GM12878 (cell line): ENCODE data around the gene UCP1. TPM values are rescaled to one million over a fixed set of nuclear protein-coding genes. Genes with fewer than 3 reads are reported as not detected.

ENCODE experiments used
- ATAC-seq: fragments of 200-7000 bp; cut with Tn5 transposase; 3 replicates; pipeline ENCODE4 v1.9.1; 2020; ENCODE audit warnings: mild to moderate bottlenecking, moderate library complexity
- BruUV-seq: library from RNA; stranded (reverse); fragments of 400-500 nt; replicated peaks from 2 replicates; lab custom pipeline; 2021; lab: Mats Ljungman, UMichigan
- CTCF ChIA-PET: fragments of 300-600 bp; sonication (Branson Sonifier 250); formaldehyde crosslinking; extraction: SDS; loops from one replicate; lab custom pipeline; 2021; ENCODE audit warnings: inconsistent platforms; lab: Yijun Ruan, JAX
- POLR2A ChIA-PET: fragments of 350-600 bp; formaldehyde crosslinking; extraction: SDS; loops from one replicate; lab custom pipeline; 2021; ENCODE audit warnings: inconsistent platforms; lab: Charles Lee
- RAD21 ChIA-PET: fragments of 300-600 bp; sonication (Branson Sonifier 250); formaldehyde crosslinking; loops from one replicate; lab custom pipeline; 2023; ENCODE audit warnings: antibody characterized with exemption; ENCODE audit not compliant: unreplicated experiment; lab: Charles Lee
- SMC1A ChIA-PET: fragments of 300-600 bp; sonication (Branson Sonifier 250); formaldehyde crosslinking; loops from one replicate; lab custom pipeline; 2023; ENCODE audit not compliant: unreplicated experiment, uncharacterized antibody; lab: Charles Lee
- DNase-seq: peaks from one replicate; pipeline ENCODE4 v3.0.0-alpha.2; 2011; ENCODE audit warnings: low read depth, low spot score
- FAIRE-seq: peaks from 3 replicates; lab custom pipeline; 2011; peaks lifted over from hg19 to GRCh38; lab: Jason Lieb, UNC
- H2AFZ ChIP-seq: 2 replicates; pipeline ENCODE4 v1.6.0; 2011; ENCODE audit warnings: low read depth, low read length, control low read depth; ENCODE audit not compliant: control insufficient read depth
- H3K27ac ChIP-seq: 2 replicates; pipeline ENCODE4 v1.5.1; 2011; ENCODE audit warnings: control low read depth; ENCODE audit not compliant: control insufficient read depth, insufficient read depth
- H3K27me3 ChIP-seq, 2 experiments: replicated peaks in 1 of 2; 2 replicates each; pipeline versions ENCODE4 v1.6.0 to v1.6.1; 2011; ENCODE audit warnings: low read length in 1 of 2; ENCODE audit not compliant: control insufficient read depth in 2 of 2, insufficient read depth in 2 of 2
- H3K36me3 ChIP-seq, 2 experiments: 2 replicates each; pipeline ENCODE4 v1.5.1; 2011; ENCODE audit warnings: low read length in 1 of 2; ENCODE audit not compliant: control insufficient read depth in 2 of 2, insufficient read depth in 2 of 2
- H3K4me1 ChIP-seq: 2 replicates; pipeline ENCODE4 v1.6.1; 2011; ENCODE audit warnings: mild to moderate bottlenecking, low read length, moderate library complexity, mixed read lengths; ENCODE audit not compliant: control insufficient read depth, insufficient read depth
- H3K4me2 ChIP-seq: 2 replicates; pipeline ENCODE4 v1.6.0; 2011; ENCODE audit warnings: control low read depth; ENCODE audit not compliant: control insufficient read depth, insufficient read depth
- H3K4me3 ChIP-seq: fragments of 200-600 bp; sonication (generic); 2 replicates; pipeline ENCODE4 v1.5.1; 2016
- H3K79me2 ChIP-seq: 2 replicates; pipeline ENCODE4 v1.6.0; 2011; ENCODE audit warnings: low read length; ENCODE audit not compliant: control insufficient read depth, insufficient read depth
- H3K9ac ChIP-seq: 2 replicates; pipeline ENCODE4 v1.8.0; 2011; ENCODE audit warnings: low read length, control low read depth, mixed read lengths; ENCODE audit not compliant: control insufficient read depth, insufficient read depth
- H3K9me3 ChIP-seq: replicated peaks from 3 replicates; pipeline ENCODE4 v1.5.1; 2011; ENCODE audit warnings: mild to moderate bottlenecking, low read length; ENCODE audit not compliant: control insufficient read depth, insufficient read depth
- H4K20me1 ChIP-seq: 2 replicates; pipeline ENCODE4 v1.6.0; 2011; ENCODE audit not compliant: control insufficient read depth, insufficient read depth
- CTCF ChIP-seq, 3 experiments: IDR thresholded peaks in 2 of 3; conservative IDR thresholded peaks in 1 of 3; 2 replicates each; pipeline ENCODE4 v1.5.1; 2011; ENCODE audit warnings: low read depth in 3 of 3, low read length in 3 of 3, mild to moderate bottlenecking in 3 of 3, control low read depth in 2 of 3, moderate library complexity in 2 of 3, inconsistent platforms in 1 of 3, mixed read lengths in 1 of 3; ENCODE audit not compliant: control insufficient read depth in 2 of 3, insufficient read depth in 1 of 3; ENCODE audit errors: extremely low read depth in 1 of 3
- NR2C1 ChIP-seq: fragments of 450-650 bp; IDR thresholded peaks from 2 replicates; pipeline ENCODE4 v1.6.1; 2017; ENCODE audit warnings: antibody characterized with exemption, mild to moderate bottlenecking, moderate library complexity
- RB1 ChIP-seq: fragments of 450-650 bp; formaldehyde crosslinking; IDR thresholded peaks from 2 replicates; pipeline ENCODE4 v1.6.1; 2017; ENCODE audit warnings: mild to moderate bottlenecking, borderline replicate concordance
- RCOR1 ChIP-seq: conservative IDR thresholded peaks from 2 replicates; pipeline ENCODE4 v1.6.1; 2012; ENCODE audit warnings: low read depth, low read length, improper control_type of control experiment
- RUNX3 ChIP-seq: IDR thresholded peaks from 2 replicates; pipeline ENCODE4 v1.6.1; 2012; ENCODE audit warnings: low read length, inconsistent platforms
- ZNF207 ChIP-seq: fragments of 450-650 bp; IDR thresholded peaks from 2 replicates; pipeline ENCODE4 v1.6.1; 2014; ENCODE audit warnings: antibody characterized with exemption, mild to moderate bottlenecking, borderline replicate concordance
- whole genome bisulfite sequencing: methylation state at CpG from one replicate; pipeline ENCODE4 v1.1.6; 2016; ENCODE audit warnings: low lambda C conversion rate; ENCODE audit not compliant: insufficient replicate concordance, insufficient coverage; ENCODE audit errors: missing lambda C conversion rate; 5-methylcytosine and 5-hydroxymethylcytosine counted together
- in situ Hi-C: fragments of 300-500 bp; cut with MboI; formaldehyde crosslinking; loops from 9 replicates; pipeline ENCODE4 v1.14.3; 2018; ENCODE audit warnings: mixed read lengths
- intact Hi-C: fragments of 100-400 bp; cut with micrococcal nuclease; formaldehyde crosslinking; loops from one replicate; pipeline ENCODE4 v1.14.2; 2022; ENCODE audit not compliant: unreplicated experiment
- polyA plus RNA-seq, 11 experiments: library from polyadenylated mRNA; depleted of rRNA in 4 of 11; unstranded in 6 of 11; stranded (reverse) in 5 of 11; fragments of >200 nt; fragmentation: Nextera tagmentation in 4 of 11; fragmentation: Illumina TruSeq in 1 of 11; extraction: Ambion mirVana in 4 of 11; extraction: Trizol in 1 of 11; gene quantifications; 1 replicate in 1 of 11; 2 replicates in 10 of 11; pipeline versions ENCODE4 v1.2.1 to v1.2.3, GENCODE V29; 2011 to 2016; ENCODE audit warnings: inconsistent platforms in 2 of 11, missing spikeins in 2 of 11, low read depth in 1 of 11
- total RNA-seq, 4 experiments: library from RNA; depleted of rRNA in 3 of 4; stranded (reverse); fragments of >200 nt in 3 of 4; fragmentation: Illumina TruSeq in 1 of 4; extraction: Trizol in 1 of 4; gene quantifications; 2 replicates each; pipeline versions ENCODE4 v1.2.1 to v1.2.3, GENCODE V29; 2013 to 2021

The UCP1 gene
- total and polyA plus RNA-seq, 10 of the 15 experiments (the other 5 are each of a cell fraction or from before 2014, with no cell fraction given) = not detected

GRCh38 chr4:140604544-140604943 lies 35.8 kb upstream of the UCP1 start:
- POLR2A ChIA-PET = no interaction called here
- intact Hi-C loops = no loop called here
- no peak for FAIRE-seq
- H3K27me3 ChIP-seq = no peaks in the 10 kb centered on the region; a peak in 1 of 4 replicates
- no peak overlapping the region for H3K4me2 ChIP-seq
- H3K9ac ChIP-seq = no peak overlapping the region
- no peak overlapping the region for H2AFZ ChIP-seq
- no peak overlapping the region for H3K4me3 ChIP-seq
- no peaks in the 10 kb centered on the region for H3K4me1 ChIP-seq
- no TSS peak for BruUV-seq
- 65% methylated on average over 4 of the region's 4 CpGs for WGBS
- RAD21 ChIA-PET = no interaction called here
- SMC1A ChIA-PET = interaction anchor here (0.6 kb wide), 1 partner anchor 1736 kb away, joined by 3 read pairs; no protein-coding TSS in a partner anchor
- H3K9me3 ChIP-seq = no peaks in the 10 kb centered on the region
- no peak overlapping the region for H3K27ac ChIP-seq
- TF ChIP-seq RUNX3 (no peak), CTCF (IDR thresholded peaks at IDR 0.05 in 2 of 3, conservative IDR thresholded peaks at IDR 0.05 in 1 of 3; ENCODE audit: control insufficient read depth in 2 of 3, extremely low read depth in 1 of 3, insufficient read depth in 1 of 3, low read depth in 3 of 3, low read length in 3 of 3) (0 out of 6 replicates have a peak, but pooled peaks of 1 of the 3 experiments have one; percentile 1), RB1 (no peak), RCOR1 (no peak), NR2C1 (no peak), ZNF207 (no peak)
- in situ Hi-C loops = no loop called here
- no peaks in the 10 kb centered on the region for H3K79me2 ChIP-seq
- DNase-seq = no peak
- CTCF ChIA-PET = interaction anchor here (1.2 to 1.6 kb wide), 2 partner anchors 80 to 245 kb away, joined by 4 to 5 read pairs; partner anchors contain the start of gene ELMOD2
- no peak for ATAC-seq
- no peaks in the 10 kb centered on the region for H4K20me1 ChIP-seq
- H3K36me3 ChIP-seq = no peaks in the 10 kb centered on the region
